ENCODE data around the gene MRNIP. TPM values are rescaled to one million over a fixed set of nuclear protein-coding genes. Genes with fewer than 3 reads are reported as not detected.

The MRNIP gene
- total and polyA plus RNA-seq, 2 of the 4 experiments (the other 2 are of a cell fraction), result 6.6 to 24.7 TPM

GRCh38 chr5:179840321-179840720 is 18.3 kb downstream of the MRNIP start:
- dilution Hi-C loops (cut with HindIII; ENCODE audit: low sequenced_read_pairs, unreplicated experiment) (no loop called here), in situ Hi-C loops (cut with MboI; ENCODE audit: low sequenced_read_pairs) (no loop called here), intact Hi-C loops (cut with micrococcal nuclease) (no loop called here)
- CTCF ChIA-PET, result no interaction called here
- DNase-seq, result no peak
- Histone ChIP-seq H4K8ac (ENCODE audit: low read depth in 2 of 2, low read length in 2 of 2) (no peak overlapping the region), H2AK5ac (ENCODE audit: low read depth, low read length) (no peak overlapping the region), H3K9me1 (ENCODE audit: insufficient read depth, low read length) (no peaks in the 10 kb centered on the region; the same call in 1 of the 2 replicates), H3K14ac (replicated peaks; ENCODE audit: low read depth, low read length) (no peak overlapping the region), H3K9me3 (ENCODE audit: control insufficient read depth, insufficient read depth, low read length) (peaks cover 4% of the 10 kb centered on the region), H3K56ac (ENCODE audit: extremely low read depth, insufficient read depth, low read length) (no peak overlapping the region), H4K91ac (ENCODE audit: insufficient read depth, low read depth, low read length) (no peak overlapping the region), H2AFZ (replicated peaks; ENCODE audit: low read length, poor library complexity) (no peak overlapping the region), H2AK9ac (replicated peaks; ENCODE audit: low read depth, low read length, poor library complexity) (no peak overlapping the region), H4K20me1 (ENCODE audit: insufficient read depth, low read length) (peaks cover 38% of the 10 kb centered on the region), H3K18ac (ENCODE audit: low read depth, low read length) (no peak overlapping the region), H3K4me1 (ENCODE audit: control insufficient read depth, insufficient read depth, low read length) (no peaks in the 10 kb centered on the region), H3K23ac (ENCODE audit: low read depth, low read length) (no peak overlapping the region), H2BK5ac (ENCODE audit: low read depth, low read length, poor library complexity, severe bottlenecking) (no peak overlapping the region), H2BK120ac (ENCODE audit: low read depth, low read length) (no peak overlapping the region), H3K4ac (ENCODE audit: low read depth, low read length) (no peak overlapping the region), H4K5ac (ENCODE audit: low read depth, low read length) (no peak overlapping the region), H3K4me3 (ENCODE audit: insufficient read depth, low read depth, low read length) (no peak overlapping the region), H2BK15ac (ENCODE audit: low read depth, low read length) (no peak overlapping the region), H3K9ac (ENCODE audit: low read depth, low read length) (no peak overlapping the region), H3K79me1 (ENCODE audit: low read depth in 1 of 2, low read length in 2 of 2) (peaks cover 0 to 9% of the 10 kb centered on the region in 2 experiments; a peak in 2 of 4 replicates), H3K36me3 (ENCODE audit: control insufficient read depth, insufficient read depth, low read length) (peaks cover 47% of the 10 kb centered on the region), H3K27ac (ENCODE audit: insufficient read depth, low read length) (no peak overlapping the region), H2BK20ac (ENCODE audit: low read depth, low read length) (no peak overlapping the region), H3K4me2 (ENCODE audit: low read depth, low read length) (no peak overlapping the region), H3K27me3 (ENCODE audit: control insufficient read depth, insufficient read depth, low read length) (no peaks in the 10 kb centered on the region)
- POLR2A ChIA-PET (ENCODE audit: unreplicated experiment), result no interaction called here
- TF ChIP-seq RFX5 (IDR thresholded peaks at IDR 0.05; ENCODE audit: low read depth, low read length) (no peak), MAZ (IDR thresholded peaks at IDR 0.05; ENCODE audit: borderline replicate concordance, low read depth, low read length) (no peak), POLR2A (IDR thresholded peaks at IDR 0.05; ENCODE audit: low read depth, low read length) (no peak; the same call in 1 of the 2 replicates), RAD21 (IDR thresholded peaks at IDR 0.05; ENCODE audit: low read length) (no peak), ELK1 (IDR thresholded peaks at IDR 0.05; ENCODE audit: borderline replicate concordance, low read depth, low read length) (no peak), FOS (IDR thresholded peaks at IDR 0.05; ENCODE audit: low read depth, low read length) (no peak), SMC3 (IDR thresholded peaks at IDR 0.05; ENCODE audit: low read depth, low read length) (no peak), CEBPB (IDR thresholded peaks at IDR 0.05; ENCODE audit: low read depth, low read length) (no peak), NFE2L2 (IDR thresholded peaks at IDR 0.05; ENCODE audit: low read depth, low read length) (no peak), CHD1 (IDR thresholded peaks at IDR 0.05; ENCODE audit: low read depth, low read length) (no peak)
- no CpG with 5 or more reads among the region's 11 CpGs for WGBS, 2 experiments (ENCODE audit: extremely low coverage in 2 of 2, insufficient read length in 1 of 2)
- no peak for ATAC-seq (ENCODE audit: low read depth)
- no TSS peak for BruUV-seq (replicated peaks)

Measured in IMR-90 (cell line).